H1 (cell line): ENCODE data around the gene MEGF11. TPM values are rescaled to one million over a fixed set of nuclear protein-coding genes. Genes with fewer than 3 reads are reported as not detected.

Experiments used
- GTF2F1 ChIP-seq: IDR thresholded peaks from 2 replicates; pipeline ENCODE4 v1.6.1; 2012; ENCODE audit warnings: low read depth, low read length, improper control_type of control experiment, borderline replicate concordance
- HDAC2 ChIP-seq, 2 experiments: fragments of 300-600 bp in 1 of 2; sonication (generic) in 1 of 2; IDR thresholded peaks; 2 replicates each; pipeline ENCODE4 v1.6.1; 2011 to 2012; ENCODE audit warnings: low read depth in 2 of 2, low read length in 2 of 2, mild to moderate bottlenecking in 2 of 2, moderate library complexity in 2 of 2, borderline replicate concordance in 1 of 2, inconsistent platforms in 1 of 2
- MAFK ChIP-seq: IDR thresholded peaks from 2 replicates; pipeline ENCODE4 v1.6.1; 2012; ENCODE audit warnings: low read depth, mild to moderate bottlenecking, improper control_type of control experiment, low read length
- POLR2A ChIP-seq, 2 experiments: IDR thresholded peaks; 1 replicate in 1 of 2; 2 replicates in 1 of 2; pipeline ENCODE4 v1.6.1; 2011; ENCODE audit warnings: low read depth in 2 of 2, low read length in 2 of 2, mild to moderate bottlenecking in 2 of 2; ENCODE audit errors: control extremely low read depth in 1 of 2
- SRF ChIP-seq: IDR thresholded peaks from 2 replicates; pipeline ENCODE4 v1.6.1; 2011; ENCODE audit warnings: mild to moderate bottlenecking, low read depth, low read length, moderate library complexity
- SUZ12 ChIP-seq: fragments of 200-600 bp; sonication (generic); IDR thresholded peaks from 2 replicates; pipeline ENCODE4 v1.6.1; 2012; ENCODE audit warnings: mild to moderate bottlenecking, inconsistent platforms, low read length, moderate library complexity, mixed read lengths
- polyA plus RNA-seq, 7 experiments: library from polyadenylated mRNA; depleted of rRNA in 3 of 7; stranded (reverse) in 5 of 7; unstranded in 2 of 7; fragments of >200 nt in 5 of 7; fragments of 200-250 nt in 2 of 7; gene quantifications; 1 replicate in 5 of 7; 2 replicates in 1 of 7; 4 replicates in 1 of 7; pipeline versions ENCODE4 v1.2.1 to v1.2.3, GENCODE V29; 2011 to 2013; ENCODE audit warnings: missing spikeins in 2 of 7, mixed read lengths in 2 of 7
- total RNA-seq: library from RNA; stranded (reverse); fragmentation: NEBNext Ultra II Directional; extraction: Animal tissue kit (Norgen Biotek cat#: 25700); gene quantifications from 2 replicates; pipeline ENCODE4 v1.2.1, GENCODE V29; 2021
- TF ChIP-seq, protein P1 (sequence below), 3 experiments: IDR thresholded peaks; 1 replicate in 2 of 3; 2 replicates in 1 of 3; pipeline versions ENCODE4 v1.5.1 to v1.6.1; 2011; ENCODE audit warnings: low read length in 3 of 3, mild to moderate bottlenecking in 3 of 3, inconsistent platforms in 2 of 3, low read depth in 1 of 3, moderate library complexity in 1 of 3; ENCODE audit not compliant: insufficient read depth in 1 of 3; ENCODE audit errors: control extremely low read depth in 1 of 3
- TF ChIP-seq, protein P2 (sequence below): IDR thresholded peaks from 2 replicates; pipeline ENCODE4 v1.6.1; 2012; ENCODE audit warnings: inconsistent platforms

MEGF11 gene
- total and polyA plus RNA-seq, 2 of the 8 experiments (the other 6 are each of a cell fraction or from before 2014, with no cell fraction given): 4.4 to 4.8 TPM

DNA sequence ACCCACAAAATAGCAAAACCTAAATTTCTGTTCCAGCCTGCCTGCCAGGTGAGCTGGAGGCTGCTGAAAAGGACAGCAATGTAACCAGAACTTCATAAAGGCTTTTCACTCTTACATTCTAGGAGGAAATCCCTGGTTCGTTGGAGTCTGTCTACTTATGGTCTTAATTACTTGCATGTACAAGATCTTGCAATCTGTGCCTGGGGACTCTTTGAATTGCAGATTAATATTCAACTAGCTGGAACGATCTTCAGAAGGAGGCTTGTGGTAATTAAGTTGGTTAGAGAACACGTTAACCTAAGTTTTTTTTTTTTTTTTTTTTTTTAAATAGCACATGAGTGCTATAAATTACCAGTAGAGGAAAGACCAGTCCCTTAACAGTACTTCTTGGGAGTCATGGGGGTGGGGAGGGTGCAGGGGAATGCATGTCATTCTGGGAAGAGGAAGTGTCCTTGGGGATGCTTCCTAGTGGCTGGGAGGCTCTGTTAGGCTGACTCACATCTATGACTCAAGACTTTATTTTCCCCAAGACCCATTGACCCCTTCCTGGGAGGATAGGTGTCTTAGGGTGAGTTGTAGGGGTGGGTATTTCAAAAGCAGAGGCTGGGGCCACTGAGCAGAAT, 244.5 kb downstream of the MEGF11 start (continued):
- TF ChIP-seq, protein P1, sequence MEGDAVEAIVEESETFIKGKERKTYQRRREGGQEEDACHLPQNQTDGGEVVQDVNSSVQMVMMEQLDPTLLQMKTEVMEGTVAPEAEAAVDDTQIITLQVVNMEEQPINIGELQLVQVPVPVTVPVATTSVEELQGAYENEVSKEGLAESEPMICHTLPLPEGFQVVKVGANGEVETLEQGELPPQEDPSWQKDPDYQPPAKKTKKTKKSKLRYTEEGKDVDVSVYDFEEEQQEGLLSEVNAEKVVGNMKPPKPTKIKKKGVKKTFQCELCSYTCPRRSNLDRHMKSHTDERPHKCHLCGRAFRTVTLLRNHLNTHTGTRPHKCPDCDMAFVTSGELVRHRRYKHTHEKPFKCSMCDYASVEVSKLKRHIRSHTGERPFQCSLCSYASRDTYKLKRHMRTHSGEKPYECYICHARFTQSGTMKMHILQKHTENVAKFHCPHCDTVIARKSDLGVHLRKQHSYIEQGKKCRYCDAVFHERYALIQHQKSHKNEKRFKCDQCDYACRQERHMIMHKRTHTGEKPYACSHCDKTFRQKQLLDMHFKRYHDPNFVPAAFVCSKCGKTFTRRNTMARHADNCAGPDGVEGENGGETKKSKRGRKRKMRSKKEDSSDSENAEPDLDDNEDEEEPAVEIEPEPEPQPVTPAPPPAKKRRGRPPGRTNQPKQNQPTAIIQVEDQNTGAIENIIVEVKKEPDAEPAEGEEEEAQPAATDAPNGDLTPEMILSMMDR (IDR thresholded peaks at IDR 0.05; ENCODE audit: control extremely low read depth in 1 of 3, insufficient read depth in 1 of 3, low read depth in 1 of 3, low read length in 3 of 3): no peak
- TF ChIP-seq GTF2F1: no peak
- TF ChIP-seq, protein P2, sequence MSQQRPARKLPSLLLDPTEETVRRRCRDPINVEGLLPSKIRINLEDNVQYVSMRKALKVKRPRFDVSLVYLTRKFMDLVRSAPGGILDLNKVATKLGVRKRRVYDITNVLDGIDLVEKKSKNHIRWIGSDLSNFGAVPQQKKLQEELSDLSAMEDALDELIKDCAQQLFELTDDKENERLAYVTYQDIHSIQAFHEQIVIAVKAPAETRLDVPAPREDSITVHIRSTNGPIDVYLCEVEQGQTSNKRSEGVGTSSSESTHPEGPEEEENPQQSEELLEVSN: no peak
- no peak for TF ChIP-seq SRF
- no peak for TF ChIP-seq MAFK
- no peak for TF ChIP-seq HDAC2 (IDR thresholded peaks at IDR 0.05; ENCODE audit: borderline replicate concordance in 1 of 2, low read depth in 2 of 2, low read length in 2 of 2)
- TF ChIP-seq POLR2A (IDR thresholded peaks at IDR 0.05; ENCODE audit: control extremely low read depth in 1 of 2, low read depth in 2 of 2, low read length in 2 of 2): no peak
- TF ChIP-seq SUZ12: no peak
